DND-41 (cell line): ENCODE measurements around the gene ITPRIPL1.
A peak's percentile ranks its signal among the peaks of the same experiment; 100 is the strongest.

Experiments used
- ATAC-seq: fragments of 200-7000 bp; cut with Tn5 transposase; 3 replicates; pipeline ENCODE4 v1.9.1; 2021; ENCODE audit warnings: low read depth; ENCODE audit not compliant: insufficient read depth
- DNase-seq: peaks from one replicate; pipeline ENCODE4 v3.0.0-alpha.2; 2020
- H2AFZ ChIP-seq: 2 replicates; pipeline ENCODE4 v1.6.0; 2012; ENCODE audit warnings: low read depth, low read length
- H3K27ac ChIP-seq: 2 replicates; pipeline ENCODE4 v1.5.1; 2012; ENCODE audit warnings: low read length, inconsistent platforms
- H3K27me3 ChIP-seq: fragments of 200-600 bp; sonication (generic); 2 replicates; pipeline ENCODE4 v1.6.0; 2012; ENCODE audit warnings: low read length, mild to moderate bottlenecking, inconsistent platforms; ENCODE audit not compliant: insufficient read depth, poor library complexity
- H3K36me3 ChIP-seq: 2 replicates; pipeline ENCODE4 v1.5.1; 2012; ENCODE audit warnings: low read length, inconsistent platforms; ENCODE audit not compliant: insufficient read depth
- H3K4me1 ChIP-seq: 2 replicates; pipeline ENCODE4 v1.5.1; 2012; ENCODE audit warnings: mild to moderate bottlenecking, low read length; ENCODE audit not compliant: insufficient read depth
- H3K4me2 ChIP-seq: 2 replicates; pipeline ENCODE4 v1.6.0; 2012; ENCODE audit warnings: mild to moderate bottlenecking, moderate library complexity, low read length, inconsistent platforms; ENCODE audit not compliant: insufficient read depth
- H3K4me3 ChIP-seq, 2 experiments: fragments of 200-600 bp in 1 of 2; shearing (Covaris generic) in 1 of 2; 2 replicates each; pipeline ENCODE4 v1.5.1; 2012 to 2016; ENCODE audit warnings: inconsistent platforms in 2 of 2, low read length in 2 of 2, mild to moderate bottlenecking in 2 of 2, low read depth in 1 of 2, moderate library complexity in 1 of 2
- H3K79me2 ChIP-seq: 2 replicates; pipeline ENCODE4 v1.6.0; 2012; ENCODE audit warnings: low read length, inconsistent platforms; ENCODE audit not compliant: insufficient read depth
- H3K9ac ChIP-seq: 2 replicates; pipeline ENCODE4 v1.6.0; 2012; ENCODE audit warnings: low read depth, mild to moderate bottlenecking, inconsistent platforms, low read length, moderate library complexity
- H3K9me3 ChIP-seq: 2 replicates; pipeline ENCODE4 v1.5.1; 2012; ENCODE audit warnings: low read length, moderate library complexity, mild to moderate bottlenecking, inconsistent platforms; ENCODE audit not compliant: insufficient read depth, severe bottlenecking
- H4K20me1 ChIP-seq: 2 replicates; pipeline ENCODE4 v1.6.0; 2012; ENCODE audit warnings: low read length; ENCODE audit not compliant: insufficient read depth
- CTCF ChIP-seq: IDR thresholded peaks from 2 replicates; pipeline ENCODE4 v1.5.1; 2012; ENCODE audit warnings: borderline replicate concordance, low read length, moderate library complexity, mild to moderate bottlenecking; ENCODE audit not compliant: poor library complexity, severe bottlenecking; ENCODE audit errors: extremely low read depth
- EZH2 ChIP-seq: IDR thresholded peaks from 3 replicates; pipeline ENCODE4 v1.6.1; 2012; ENCODE audit warnings: borderline replicate concordance, low read depth, mild to moderate bottlenecking, moderate library complexity, low read length, inconsistent platforms; ENCODE audit not compliant: severe bottlenecking

The ITPRIPL1 gene

GRCh38 chr2:96306370-96306769, 18.7 kb upstream of the ITPRIPL1 start:
- peak overlapping the region; percentile 70 for H3K9ac ChIP-seq
- no peak for ATAC-seq
- H3K4me1 ChIP-seq: peaks cover 49% of the 10 kb centered on the region
- peaks cover 52% of the 10 kb centered on the region for H3K79me2 ChIP-seq
- H3K4me2 ChIP-seq: peak overlapping the region; percentile 71
- H3K36me3 ChIP-seq: peaks cover 32% of the 10 kb centered on the region
- H3K27me3 ChIP-seq: no peaks in the 10 kb centered on the region
- no peak for TF ChIP-seq EZH2
- TF ChIP-seq CTCF: no peak
- H2AFZ ChIP-seq: peak overlapping the region; percentile 73
- DNase-seq: no peak
- H3K4me3 ChIP-seq: peak overlapping the region; percentile 45 to 73; a peak in 3 of 4 replicates
- no peaks in the 10 kb centered on the region for H3K9me3 ChIP-seq
- H4K20me1 ChIP-seq: peaks cover 18% of the 10 kb centered on the region; the same call in 1 of the 2 replicates
- H3K27ac ChIP-seq: peak overlapping the region; percentile 90

- no peaks in the 10 kb centered on the region for H3K9me3 ChIP-seq
- H3K4me1 ChIP-seq: peaks cover 30% of the 10 kb centered on the region
- ATAC-seq (no peak), DNase-seq (no peak)
- H3K9ac ChIP-seq: no peak overlapping the region
- H3K36me3 ChIP-seq: peaks cover 14% of the 10 kb centered on the region
- peaks cover 6% of the 10 kb centered on the region; the same call in 1 of the 2 replicates for H4K20me1 ChIP-seq
- H3K4me3 ChIP-seq: no peak overlapping the region
- TF ChIP-seq EZH2: no peak
- TF ChIP-seq CTCF: no peak
- peaks cover 34% of the 10 kb centered on the region for H3K79me2 ChIP-seq
- no peak overlapping the region for H2AFZ ChIP-seq
- no peak overlapping the region for H3K27ac ChIP-seq
- H3K4me2 ChIP-seq: no peak overlapping the region
- H3K27me3 ChIP-seq: no peaks in the 10 kb centered on the region
These were observed 16.9 kb upstream of the ITPRIPL1 start for GRCh38 chr2:96308248-96308647.

- H3K4me3 ChIP-seq: no peak overlapping the region
- H3K4me1 ChIP-seq: peaks cover 30% of the 10 kb centered on the region
- no peak overlapping the region for H2AFZ ChIP-seq
- H3K4me2 ChIP-seq: no peak overlapping the region
- H4K20me1 ChIP-seq: no peaks in the 10 kb centered on the region
- no peaks in the 10 kb centered on the region for H3K36me3 ChIP-seq
- TF ChIP-seq EZH2 (no peak), CTCF (no peak)
- no peaks in the 10 kb centered on the region for H3K79me2 ChIP-seq
- ATAC-seq (no peak), DNase-seq (no peak)
- peak overlapping the region; percentile 79 for H3K27ac ChIP-seq
- H3K9me3 ChIP-seq: no peaks in the 10 kb centered on the region
- H3K27me3 ChIP-seq: no peaks in the 10 kb centered on the region
- no peak overlapping the region for H3K9ac ChIP-seq
These were observed 10.1 kb upstream of the ITPRIPL1 start for GRCh38 chr2:96315005-96315399.
